ENCODE data around the gene KRTAP19-4. TPM values are rescaled to one million over a fixed set of nuclear protein-coding genes. Genes with fewer than 3 reads are reported as not detected.

The KRTAP19-4 gene
- total RNA-seq, 2 donors from 2014 or later: not detected

DNA sequence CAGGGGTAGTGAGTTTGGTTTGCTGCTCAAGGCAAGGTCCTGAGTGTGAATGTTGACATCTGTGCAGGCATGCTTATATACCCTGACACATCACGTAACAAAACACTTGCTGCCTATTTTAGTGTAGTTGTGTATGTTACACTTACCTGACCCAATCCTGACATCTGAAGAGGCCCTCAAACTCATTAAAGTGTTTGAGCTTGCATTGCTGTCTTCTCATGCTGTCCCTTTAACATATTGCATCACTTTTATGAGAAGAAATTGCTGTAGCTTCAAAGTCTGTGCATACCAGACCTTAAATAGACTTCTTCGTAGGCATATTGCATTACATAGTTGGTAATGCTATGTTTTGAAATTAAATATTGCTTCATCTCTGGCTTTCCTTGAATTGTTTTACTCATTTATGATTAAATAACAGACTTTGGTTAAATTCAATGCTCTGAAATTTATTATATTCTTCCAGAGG, 5.0 kb downstream of the KRTAP19-4 start, which contains the start of gene KRTAP19-3:
Gene KRTAP19-3 (minus strand): TSS at position 51 of the 466 bp plus-strand sequence. CDS start 56 bp downstream, outside the sequence.
- no peak within 1 kb of the TSS for H3K27ac ChIP-seq

DNA sequence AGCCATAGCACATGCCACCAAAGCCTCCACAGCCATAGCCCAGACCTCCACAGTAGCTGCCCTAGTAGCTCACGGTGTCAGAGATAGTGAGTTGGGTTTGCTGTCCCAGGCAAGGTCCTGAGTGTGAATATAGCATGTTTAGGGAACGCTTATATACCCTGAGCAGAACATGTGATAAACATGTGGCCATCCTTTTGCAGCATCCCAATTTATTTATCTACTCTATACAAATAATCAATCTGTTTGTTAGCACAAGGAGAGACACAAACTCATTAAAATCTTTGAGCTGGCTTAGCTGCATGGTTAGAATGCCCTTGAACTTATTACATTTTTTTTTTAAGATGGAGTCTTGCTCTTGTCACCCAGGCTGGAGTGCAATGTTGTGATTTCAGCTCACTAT, 9.6 kb downstream of the KRTAP19-4 start, which contains the start of gene KRTAP19-2:
Gene KRTAP19-2 (minus strand): TSS at position 101 of the 400 bp plus-strand sequence. CDS start 88 bp downstream, at position 13.
- ATAC-seq (ENCODE audit: insufficient number of reproducible peaks, low FRiP score, low read depth): no peak
- TF ChIP-seq, protein P1, sequence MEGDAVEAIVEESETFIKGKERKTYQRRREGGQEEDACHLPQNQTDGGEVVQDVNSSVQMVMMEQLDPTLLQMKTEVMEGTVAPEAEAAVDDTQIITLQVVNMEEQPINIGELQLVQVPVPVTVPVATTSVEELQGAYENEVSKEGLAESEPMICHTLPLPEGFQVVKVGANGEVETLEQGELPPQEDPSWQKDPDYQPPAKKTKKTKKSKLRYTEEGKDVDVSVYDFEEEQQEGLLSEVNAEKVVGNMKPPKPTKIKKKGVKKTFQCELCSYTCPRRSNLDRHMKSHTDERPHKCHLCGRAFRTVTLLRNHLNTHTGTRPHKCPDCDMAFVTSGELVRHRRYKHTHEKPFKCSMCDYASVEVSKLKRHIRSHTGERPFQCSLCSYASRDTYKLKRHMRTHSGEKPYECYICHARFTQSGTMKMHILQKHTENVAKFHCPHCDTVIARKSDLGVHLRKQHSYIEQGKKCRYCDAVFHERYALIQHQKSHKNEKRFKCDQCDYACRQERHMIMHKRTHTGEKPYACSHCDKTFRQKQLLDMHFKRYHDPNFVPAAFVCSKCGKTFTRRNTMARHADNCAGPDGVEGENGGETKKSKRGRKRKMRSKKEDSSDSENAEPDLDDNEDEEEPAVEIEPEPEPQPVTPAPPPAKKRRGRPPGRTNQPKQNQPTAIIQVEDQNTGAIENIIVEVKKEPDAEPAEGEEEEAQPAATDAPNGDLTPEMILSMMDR (IDR thresholded peaks at IDR 0.05): no peak
- H3K4me1 ChIP-seq (ENCODE audit: control insufficient read depth in 1 of 2, low read depth in 2 of 2): no peaks in the 10 kb centered on the region
- DNase-seq (ENCODE audit: low spot score): no peak
- no peak within 1 kb of the TSS for H3K27ac ChIP-seq
- no peak within 1 kb of the TSS for H3K4me3 ChIP-seq
- no peaks in the 10 kb centered on the region for H3K27me3 ChIP-seq (replicated peaks; ENCODE audit: insufficient read depth)
- H3K9me3 ChIP-seq: no peaks in the 10 kb centered on the region
- no peaks in the 10 kb centered on the region for H3K36me3 ChIP-seq

More for the DNA sequence above, 5.0 kb downstream of the KRTAP19-4 start, which contains the start of gene KRTAP19-3:
- TF ChIP-seq, protein P1 (IDR thresholded peaks at IDR 0.05): no peak
- Histone ChIP-seq H3K36me3 (no peaks in the 10 kb centered on the region), H3K9me3 (no peaks in the 10 kb centered on the region), H3K4me1 (ENCODE audit: control insufficient read depth in 1 of 2, low read depth in 2 of 2) (no peaks in the 10 kb centered on the region), H3K27me3 (replicated peaks; ENCODE audit: insufficient read depth) (no peaks in the 10 kb centered on the region), H3K4me3 (no peak within 1 kb of the TSS)
- ATAC-seq (ENCODE audit: insufficient number of reproducible peaks, low FRiP score, low read depth): no peak
- no peak for DNase-seq (ENCODE audit: low spot score)

DNA sequence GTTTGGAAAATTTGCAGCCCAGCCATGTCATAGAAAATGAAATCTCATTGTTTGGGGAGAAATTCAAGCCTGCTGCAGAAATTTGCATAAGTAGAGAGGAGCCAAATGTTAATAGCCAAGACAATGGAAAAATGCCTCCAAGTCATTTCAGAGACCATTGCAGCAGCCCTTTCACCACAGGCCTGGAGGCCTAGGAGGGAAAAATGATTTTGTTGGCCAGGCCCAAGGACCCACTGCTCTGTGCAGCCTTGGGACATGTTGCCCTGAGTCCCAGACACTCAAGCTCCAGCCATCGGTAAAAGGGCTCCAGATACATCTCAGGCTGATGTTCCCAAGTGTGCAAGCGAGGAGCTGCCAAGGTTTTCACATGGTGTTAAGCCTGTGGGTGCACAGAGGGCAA, 10.8 kb downstream of the KRTAP19-4 start:
- Histone ChIP-seq H3K27me3 (replicated peaks; ENCODE audit: insufficient read depth) (no peaks in the 10 kb centered on the region), H3K36me3 (no peaks in the 10 kb centered on the region), H3K4me1 (ENCODE audit: control insufficient read depth in 1 of 2, low read depth in 2 of 2) (no peaks in the 10 kb centered on the region), H3K27ac (no peak overlapping the region), H3K9me3 (no peaks in the 10 kb centered on the region), H3K4me3 (no peak overlapping the region)
- ATAC-seq (ENCODE audit: insufficient number of reproducible peaks, low FRiP score, low read depth) (no peak), DNase-seq (ENCODE audit: low spot score) (no peak)
- TF ChIP-seq, protein P1 (IDR thresholded peaks at IDR 0.05): no peak

DNA sequence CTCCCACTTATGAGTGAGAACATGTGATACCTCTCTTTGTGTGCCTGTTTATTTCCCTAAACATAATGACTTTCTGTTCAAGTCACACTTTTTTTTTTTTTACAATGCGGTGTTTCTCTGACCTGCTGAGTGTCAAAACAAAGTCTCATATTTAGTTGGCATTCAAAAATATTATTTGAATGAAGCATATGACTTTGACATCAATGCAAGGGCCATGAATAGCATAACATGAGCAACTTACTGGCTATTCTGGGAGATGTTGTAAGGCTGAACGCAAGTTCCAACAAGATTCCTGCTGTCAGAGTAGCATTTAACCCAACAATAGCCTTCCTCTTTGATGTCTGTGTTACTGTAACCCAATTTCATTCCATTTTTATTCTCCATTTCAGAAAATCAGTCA, 14.8 kb downstream of the KRTAP19-4 start:
- no peaks in the 10 kb centered on the region for H3K9me3 ChIP-seq
- H3K27me3 ChIP-seq (replicated peaks; ENCODE audit: insufficient read depth): no peaks in the 10 kb centered on the region
- TF ChIP-seq, protein P1 (IDR thresholded peaks at IDR 0.05): no peak
- no peak for DNase-seq (ENCODE audit: low spot score)
- no peak overlapping the region for H3K27ac ChIP-seq
- H3K4me1 ChIP-seq (ENCODE audit: control insufficient read depth in 1 of 2, low read depth in 2 of 2): no peaks in the 10 kb centered on the region
- ATAC-seq (ENCODE audit: insufficient number of reproducible peaks, low FRiP score, low read depth): no peak
- H3K4me3 ChIP-seq: no peak overlapping the region
- no peaks in the 10 kb centered on the region for H3K36me3 ChIP-seq

DNA sequence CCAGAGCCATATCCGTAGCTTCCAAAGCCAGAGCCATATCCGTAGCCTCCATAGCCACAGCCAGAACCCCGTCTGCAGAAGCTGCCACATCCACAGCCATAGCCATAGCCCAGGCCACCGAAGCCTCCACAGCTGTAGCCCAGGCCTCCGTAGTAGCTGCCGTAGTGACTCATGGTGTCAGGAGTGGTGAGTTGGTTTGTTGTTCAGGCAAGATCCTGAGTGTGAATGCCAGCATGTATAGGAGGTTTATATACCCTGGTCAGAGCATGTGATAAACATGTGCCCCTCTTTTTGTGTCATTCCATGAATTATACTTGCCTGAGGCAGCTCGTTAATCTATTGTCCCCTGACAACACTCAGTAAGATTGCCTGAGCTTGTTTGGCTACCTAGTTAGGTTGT, 16.8 kb downstream of the KRTAP19-4 start, which contains the start of gene KRTAP19-1:
Gene KRTAP19-1 (minus strand): TSS at position 223 of the 400 bp plus-strand sequence. CDS start 50 bp downstream, at position 173.
- Histone ChIP-seq H3K4me1 (ENCODE audit: control insufficient read depth in 1 of 2, low read depth in 2 of 2) (no peaks in the 10 kb centered on the region), H3K4me3 (no peak within 1 kb of the TSS), H3K9me3 (no peaks in the 10 kb centered on the region), H3K27me3 (replicated peaks; ENCODE audit: insufficient read depth) (no peaks in the 10 kb centered on the region), H3K36me3 (no peaks in the 10 kb centered on the region), H3K27ac (no peak within 1 kb of the TSS)
- no peak for DNase-seq (ENCODE audit: low spot score)
- ATAC-seq (ENCODE audit: insufficient number of reproducible peaks, low FRiP score, low read depth): no peak
- TF ChIP-seq, protein P1 (IDR thresholded peaks at IDR 0.05): no peak

Data from thoracic aorta (tissue), 2 donors.